Epithelial cell of proximal tubule (primary cell): ENCODE results near the gene NLGN1. TPM values are rescaled to one million over a fixed set of nuclear protein-coding genes. Genes with fewer than 3 reads are reported as not detected.

Experiments used
- DNase-seq: peaks from one replicate; pipeline ENCODE4 v3.0.0-alpha.2; 2011; ENCODE audit warnings: low read depth
- H3K4me3 ChIP-seq: 2 replicates; pipeline ENCODE4 v1.5.1; 2011; ENCODE audit warnings: low read depth, mild to moderate bottlenecking, low read length
- CTCF ChIP-seq: conservative IDR thresholded peaks from 2 replicates; pipeline ENCODE4 v1.5.1; 2012; ENCODE audit warnings: low read depth, mild to moderate bottlenecking, low read length
- total RNA-seq: library from RNA; depleted of rRNA; stranded (reverse); fragments of >200 nt; gene quantifications from 2 replicates; pipeline ENCODE4 v1.2.3, GENCODE V29; 2015

The NLGN1 gene
- total RNA-seq, 1 donor from 2014 or later, result 1.9 TPM

- H3K4me3 ChIP-seq, result no peak overlapping the region
- TF ChIP-seq CTCF, result no peak
- DNase-seq, result no peak
Observed at GRCh38 chr3:173773800-173774199, 376.3 kb downstream of the NLGN1 start.

GRCh38 chr3:173774294-173774693, 376.8 kb downstream of the NLGN1 start:
- no peak for DNase-seq
- no peak for TF ChIP-seq CTCF
- no peak overlapping the region for H3K4me3 ChIP-seq

GRCh38 chr3:173778251-173778650, 380.7 kb downstream of the NLGN1 start:
- DNase-seq, result no peak
- no peak overlapping the region for H3K4me3 ChIP-seq
- no peak for TF ChIP-seq CTCF

- TF ChIP-seq CTCF, result no peak
- no peak overlapping the region for H3K4me3 ChIP-seq
- DNase-seq, result no peak
Observed at GRCh38 chr3:173780067-173780466, 382.5 kb downstream of the NLGN1 start.

- no peak for DNase-seq
- H3K4me3 ChIP-seq, result no peak overlapping the region
- TF ChIP-seq CTCF, result peak; percentile 29
Observed at GRCh38 chr3:173785004-173785403, 387.5 kb downstream of the NLGN1 start.

GRCh38 chr3:173789530-173790162, 392.1 kb downstream of the NLGN1 start:
- no peak overlapping the region for H3K4me3 ChIP-seq
- TF ChIP-seq CTCF, result no peak
- peak; percentile 12 for DNase-seq

GRCh38 chr3:173793963-173794362, 396.4 kb downstream of the NLGN1 start:
- DNase-seq, result no peak
- no peak overlapping the region for H3K4me3 ChIP-seq
- TF ChIP-seq CTCF, result no peak
